ENCODE data around the gene EFCAB14. TPM values are rescaled to one million over a fixed set of nuclear protein-coding genes. Genes with fewer than 3 reads are reported as not detected.

EFCAB14 gene
- total and polyA plus RNA-seq, 9 of the 15 experiments (the other 6 are each of a cell fraction or from before 2014, with no cell fraction given) = 7.3 to 49.0 (median 37.3) TPM

DNA sequence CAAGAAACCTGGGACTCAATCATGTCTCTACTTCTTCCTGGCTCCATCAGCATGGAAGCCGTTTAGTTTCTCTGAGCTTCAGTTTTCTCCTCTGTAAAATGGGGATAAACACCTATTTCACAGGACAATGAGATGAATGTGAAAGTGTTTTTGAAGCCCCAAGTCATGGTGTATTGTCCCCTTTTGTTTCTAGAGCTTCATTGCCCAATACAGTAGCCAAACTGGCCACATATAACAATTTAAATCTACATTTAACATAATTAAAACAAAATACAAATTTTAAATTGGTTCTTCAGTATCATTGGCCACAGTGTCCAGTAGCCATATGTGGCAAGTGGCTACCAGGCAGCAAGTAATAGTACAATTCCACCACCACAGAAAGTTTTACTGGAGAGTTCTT, 2.3 kb upstream of the EFCAB14 start:
- peaks cover 6% of the 10 kb centered on the region; the same call in 1 of the 2 replicates for H4K20me1 ChIP-seq (replicated peaks; ENCODE audit: control insufficient read depth, insufficient read depth, low read length)
- H3K79me2 ChIP-seq (ENCODE audit: control insufficient read depth, insufficient read depth, low read length) = peaks cover 27% of the 10 kb centered on the region
- intact Hi-C loops (cut with micrococcal nuclease) = loop anchor here (5.0 kb wide), 1 partner anchor 164 kb away; no protein-coding TSS in a partner anchor
- no peaks in the 10 kb centered on the region for H3K9me1 ChIP-seq (ENCODE audit: control insufficient read depth, insufficient read depth, low read length)
- no TSS peak for BruUV-seq (replicated peaks)
- peaks cover 17% of the 10 kb centered on the region for H3K36me3 ChIP-seq (ENCODE audit: control insufficient read depth, insufficient read depth, low read length)
- in situ Hi-C loops (cut with MboI) = loop anchor here (5.0 kb wide), 1 partner anchor 104 kb away; the partner anchor contains the start of gene MOB3C
- no peak overlapping the region for H3K9ac ChIP-seq (ENCODE audit: insufficient read depth in 1 of 2, low read depth in 2 of 2, low read length in 2 of 2)
- no peak overlapping the region for H3K4me2 ChIP-seq (ENCODE audit: insufficient read depth, low read length)
- ChIA-PET CTCF (ENCODE audit: low intra/inter-chr PET ratio) (no interaction called here), POLR2A (interaction anchor here (0.6 to 1.0 kb wide), 3 partner anchors 14 to 97 kb away, joined by 3 to 4 read pairs (median 4); no protein-coding TSS in a partner anchor)
- no peaks in the 10 kb centered on the region for H3K9me3 ChIP-seq (replicated peaks; ENCODE audit: control insufficient read depth, insufficient read depth, low read depth, low read length)
- H3K27ac ChIP-seq (ENCODE audit: extremely low read depth, low read depth, low read length) = no peak overlapping the region
- FAIRE-seq (no peak), DNase-seq (ENCODE audit: extremely low read depth in 1 of 4, low spot score in 3 of 4) (no peak), ATAC-seq (no peak)
- no peaks in the 10 kb centered on the region for H3K27me3 ChIP-seq (ENCODE audit: control insufficient read depth in 2 of 2, insufficient read depth in 2 of 2, low read length in 2 of 2)
- no peak overlapping the region for H3K4me3 ChIP-seq
- peak overlapping the region; percentile 72 for H2AFZ ChIP-seq (ENCODE audit: low read depth, low read length)
- WGBS (ENCODE audit: insufficient coverage, low coverage, missing lambda C conversion rate) = 31% methylated on average over 1 of the region's 1 CpG
- peaks cover 32 to 38% of the 10 kb centered on the region in 2 experiments for H3K4me1 ChIP-seq (replicated peaks in 1 of 2; ENCODE audit: control insufficient read depth in 2 of 2, insufficient read depth in 2 of 2, low read length in 2 of 2)
- TF ChIP-seq ZNF785 (CRISPR knock-in tag; IDR thresholded peaks at IDR 0.05) (no peak), RBFOX2 (IDR thresholded peaks at IDR 0.05; ENCODE audit: low read depth, low read length) (no peak), SMARCC2 (IDR thresholded peaks at IDR 0.05; ENCODE audit: low read depth) (no peak), ELF4 (CRISPR knock-in tag; IDR thresholded peaks at IDR 0.05) (no peak), ZNF165 (CRISPR knock-in tag; IDR thresholded peaks at IDR 0.05; ENCODE audit: borderline replicate concordance) (no peak), HMG20A (CRISPR knock-in tag; conservative IDR thresholded peaks at IDR 0.05) (no peak), MIER1 (IDR thresholded peaks at IDR 0.05; ENCODE audit: low read depth) (no peak), TOE1 (IDR thresholded peaks at IDR 0.05; ENCODE audit: borderline replicate concordance) (no peak), TOE1 (CRISPR knock-in tag; IDR thresholded peaks at IDR 0.05; ENCODE audit: borderline replicate concordance, low read depth) (no peak), CBX1 (IDR thresholded peaks at IDR 0.05; ENCODE audit: low read depth) (no peak), CUX1 (CRISPR knock-in tag; IDR thresholded peaks at IDR 0.05) (no peak), SMAD3 (CRISPR knock-in tag; conservative IDR thresholded peaks at IDR 0.05) (no peak), ZNF347 (CRISPR knock-in tag; IDR thresholded peaks at IDR 0.05; ENCODE audit: low read depth) (no peak), TRIM24 (IDR thresholded peaks at IDR 0.05) (no peak), BRD4 (IDR thresholded peaks at IDR 0.05) (no peak), RBM25 (IDR thresholded peaks at IDR 0.05; ENCODE audit: low read depth, low read length, severe bottlenecking) (peak; percentile 25), NCOR1 (IDR thresholded peaks at IDR 0.05) (no peak), ERF (CRISPR knock-in tag; IDR thresholded peaks at IDR 0.05) (no peak), ZC3H8 (IDR thresholded peaks at IDR 0.05) (no peak), KDM4B (IDR thresholded peaks at IDR 0.05; ENCODE audit: borderline replicate concordance in 2 of 2, low read depth in 1 of 2) (no peak), CEBPG (CRISPR knock-in tag; IDR thresholded peaks at IDR 0.05) (no peak), CEBPG (tag; conservative IDR thresholded peaks at IDR 0.05 in 1 of 2, IDR thresholded peaks at IDR 0.05 in 1 of 2) (0 out of 4 replicates have a peak, but pooled peaks of 1 of the 2 experiments have one; percentile 12)

Measured in K562 (cell line).